Measurements from ENCODE around the gene ANKRD53. TPM values are rescaled to one million over a fixed set of nuclear protein-coding genes. Genes with fewer than 3 reads are reported as not detected.

The ANKRD53 gene
- total and polyA plus RNA-seq, 2 donors (not counting 1 experiment from before 2014, with no cell fraction given), result 0.84 TPM

DNA sequence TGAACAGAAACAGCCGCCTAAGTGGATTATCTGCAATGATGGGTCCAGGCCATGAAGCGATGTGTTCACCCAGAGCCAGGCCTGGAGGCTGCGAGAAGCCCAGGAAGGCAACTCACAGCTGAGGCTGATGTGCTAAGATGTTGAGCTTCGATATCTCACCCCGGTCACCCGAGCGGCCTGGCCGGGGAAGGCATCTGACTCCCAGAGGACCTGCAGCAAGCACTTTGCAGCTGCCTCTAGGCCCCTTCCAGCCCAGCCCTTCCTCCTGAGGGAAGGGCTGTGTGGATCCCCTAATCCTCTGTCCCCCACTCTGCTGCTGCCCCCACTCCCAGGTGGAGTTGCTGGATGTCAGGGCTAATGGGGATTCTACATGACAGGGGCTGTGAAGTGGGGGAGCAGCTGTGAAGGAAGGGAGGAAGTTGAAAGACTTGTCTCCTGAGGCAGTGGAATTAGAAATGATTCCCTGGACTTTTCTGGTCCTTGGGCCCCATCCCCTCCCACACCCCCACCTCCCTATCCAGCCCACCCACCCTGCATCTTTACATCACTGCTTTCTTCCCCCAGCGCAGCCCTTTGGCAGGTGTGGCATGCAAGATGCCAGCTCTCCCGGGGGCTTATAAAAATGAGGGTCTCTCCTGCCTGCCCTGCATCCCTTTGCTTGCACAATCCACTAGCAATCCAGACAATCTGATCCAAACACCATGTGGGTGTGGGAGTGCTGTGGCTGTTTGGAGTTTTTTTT lies 38.4 kb upstream of the ANKRD53 start:
- Histone ChIP-seq H3K27ac (ENCODE audit: low read length in 2 of 2) (no peak overlapping the region), H3K4me3 (ENCODE audit: control extremely low read depth in 1 of 5, extremely low read depth in 1 of 5, insufficient read depth in 1 of 5, low read depth in 2 of 5, low read length in 4 of 5) (no peak overlapping the region), H2AFZ (ENCODE audit: insufficient read depth, low read depth, low read length, poor library complexity, severe bottlenecking) (no peak overlapping the region), H3K4me1 (ENCODE audit: control insufficient read depth in 2 of 2, insufficient read depth in 2 of 2, low read length in 2 of 2) (no peaks in the 10 kb centered on the region), H3K79me2 (ENCODE audit: control insufficient read depth, insufficient read depth, low read length) (no peaks in the 10 kb centered on the region), H3K36me3 (replicated peaks in 1 of 2; ENCODE audit: control extremely low read depth in 1 of 2, control insufficient read depth in 1 of 2, extremely low read depth in 1 of 2, insufficient read depth in 2 of 2, low read length in 1 of 2) (no peaks in the 10 kb centered on the region), H3K9ac (ENCODE audit: low read length) (no peak overlapping the region), H3K4me2 (replicated peaks; ENCODE audit: low read depth, low read length, poor library complexity, severe bottlenecking) (no peak overlapping the region), H3K27me3 (replicated peaks in 1 of 4; ENCODE audit: control extremely low read depth in 1 of 4, control insufficient read depth in 3 of 4, insufficient read depth in 4 of 4, low read length in 3 of 4) (peaks cover 0 to 6% (median 0%) of the 10 kb centered on the region in 4 experiments), H3K9me3 (ENCODE audit: control extremely low read depth in 1 of 3, control insufficient read depth in 2 of 3, insufficient read depth in 1 of 3, low read length in 2 of 3) (no peaks in the 10 kb centered on the region), H4K20me1 (ENCODE audit: control insufficient read depth, insufficient read depth, low read length, poor library complexity, severe bottlenecking) (no peaks in the 10 kb centered on the region)
- Mint-ChIP-seq H3K4me3 (no peak overlapping the region), H3K27me3 (peaks cover 26% of the 10 kb centered on the region), H3K27ac (no peak overlapping the region), H3K9me3 (ENCODE audit: insufficient read depth) (no peaks in the 10 kb centered on the region), H3K4me1 (no peaks in the 10 kb centered on the region)
- POLR2A ChIA-PET, result no interaction called here
- ATAC-seq (ENCODE audit: low read depth), result no peak
- no peak for DNase-seq
- CTCF ChIA-PET, result interaction anchor here (0.9 kb wide), 1 partner anchor 8 kb away, joined by 5 read pairs; no protein-coding TSS in a partner anchor
- intact Hi-C loops (cut with micrococcal nuclease), result no loop called here
- 94% methylated on average over 10 of the region's 10 CpGs for WGBS (ENCODE audit: insufficient coverage)
- TF ChIP-seq, protein P1, sequence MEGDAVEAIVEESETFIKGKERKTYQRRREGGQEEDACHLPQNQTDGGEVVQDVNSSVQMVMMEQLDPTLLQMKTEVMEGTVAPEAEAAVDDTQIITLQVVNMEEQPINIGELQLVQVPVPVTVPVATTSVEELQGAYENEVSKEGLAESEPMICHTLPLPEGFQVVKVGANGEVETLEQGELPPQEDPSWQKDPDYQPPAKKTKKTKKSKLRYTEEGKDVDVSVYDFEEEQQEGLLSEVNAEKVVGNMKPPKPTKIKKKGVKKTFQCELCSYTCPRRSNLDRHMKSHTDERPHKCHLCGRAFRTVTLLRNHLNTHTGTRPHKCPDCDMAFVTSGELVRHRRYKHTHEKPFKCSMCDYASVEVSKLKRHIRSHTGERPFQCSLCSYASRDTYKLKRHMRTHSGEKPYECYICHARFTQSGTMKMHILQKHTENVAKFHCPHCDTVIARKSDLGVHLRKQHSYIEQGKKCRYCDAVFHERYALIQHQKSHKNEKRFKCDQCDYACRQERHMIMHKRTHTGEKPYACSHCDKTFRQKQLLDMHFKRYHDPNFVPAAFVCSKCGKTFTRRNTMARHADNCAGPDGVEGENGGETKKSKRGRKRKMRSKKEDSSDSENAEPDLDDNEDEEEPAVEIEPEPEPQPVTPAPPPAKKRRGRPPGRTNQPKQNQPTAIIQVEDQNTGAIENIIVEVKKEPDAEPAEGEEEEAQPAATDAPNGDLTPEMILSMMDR (IDR thresholded peaks at IDR 0.05), result no peak
- no peak for TF ChIP-seq EZH2 (IDR thresholded peaks at IDR 0.05; ENCODE audit: borderline replicate concordance, insufficient read depth, low read depth, low read length, poor library complexity, severe bottlenecking)

DNA sequence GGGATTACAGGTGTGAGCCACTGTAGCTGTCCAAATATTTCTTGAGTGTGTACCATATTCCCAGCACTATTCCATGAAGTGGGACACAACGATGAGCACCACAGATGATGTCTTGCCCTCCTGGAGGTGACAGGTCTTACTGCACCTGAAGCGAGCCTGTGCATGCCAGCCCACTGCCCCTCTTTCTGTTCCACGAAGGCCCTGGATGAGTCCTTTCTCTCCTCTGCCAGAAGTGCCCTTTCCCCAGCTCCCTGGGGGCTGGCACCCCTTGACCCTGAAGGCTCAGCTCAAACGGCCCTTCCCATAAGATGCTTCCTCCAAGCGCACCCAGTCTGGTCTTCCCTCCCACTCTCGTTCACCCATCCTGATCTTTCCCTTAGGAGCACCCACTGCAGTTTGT lies 37.2 kb upstream of the ANKRD53 start:
- Histone ChIP-seq H3K27me3 (replicated peaks in 1 of 4; ENCODE audit: control extremely low read depth in 1 of 4, control insufficient read depth in 3 of 4, insufficient read depth in 4 of 4, low read length in 3 of 4) (peaks cover 0 to 6% (median 0%) of the 10 kb centered on the region in 4 experiments), H2AFZ (ENCODE audit: insufficient read depth, low read depth, low read length, poor library complexity, severe bottlenecking) (no peak overlapping the region), H3K79me2 (ENCODE audit: control insufficient read depth, insufficient read depth, low read length) (no peaks in the 10 kb centered on the region), H3K9me3 (ENCODE audit: control extremely low read depth in 1 of 3, control insufficient read depth in 2 of 3, insufficient read depth in 1 of 3, low read length in 2 of 3) (no peaks in the 10 kb centered on the region), H3K9ac (ENCODE audit: low read length) (no peak overlapping the region), H4K20me1 (ENCODE audit: control insufficient read depth, insufficient read depth, low read length, poor library complexity, severe bottlenecking) (no peaks in the 10 kb centered on the region), H3K4me1 (ENCODE audit: control insufficient read depth in 2 of 2, insufficient read depth in 2 of 2, low read length in 2 of 2) (no peaks in the 10 kb centered on the region), H3K36me3 (replicated peaks in 1 of 2; ENCODE audit: control extremely low read depth in 1 of 2, control insufficient read depth in 1 of 2, extremely low read depth in 1 of 2, insufficient read depth in 2 of 2, low read length in 1 of 2) (no peaks in the 10 kb centered on the region), H3K4me2 (replicated peaks; ENCODE audit: low read depth, low read length, poor library complexity, severe bottlenecking) (no peak overlapping the region), H3K4me3 (ENCODE audit: control extremely low read depth in 1 of 5, extremely low read depth in 1 of 5, insufficient read depth in 1 of 5, low read depth in 2 of 5, low read length in 4 of 5) (no peak overlapping the region), H3K27ac (ENCODE audit: low read length in 2 of 2) (no peak overlapping the region)
- intact Hi-C loops (cut with micrococcal nuclease), result no loop called here
- ATAC-seq (ENCODE audit: low read depth) (no peak), DNase-seq (no peak)
- TF ChIP-seq EZH2 (IDR thresholded peaks at IDR 0.05; ENCODE audit: borderline replicate concordance, insufficient read depth, low read depth, low read length, poor library complexity, severe bottlenecking), result no peak
- TF ChIP-seq, protein P1 (IDR thresholded peaks at IDR 0.05), result no peak
- H3K4me1 Mint-ChIP-seq, result no peaks in the 10 kb centered on the region
- no peak overlapping the region for H3K27ac Mint-ChIP-seq
- 77% methylated on average over 4 of the region's 6 CpGs for WGBS (ENCODE audit: insufficient coverage)
- CTCF ChIA-PET, result interaction anchor here (2.0 kb wide), 1 partner anchor 10 kb away, joined by 7 read pairs; no protein-coding TSS in a partner anchor
- peaks cover 26% of the 10 kb centered on the region for H3K27me3 Mint-ChIP-seq
- H3K9me3 Mint-ChIP-seq (ENCODE audit: insufficient read depth), result no peaks in the 10 kb centered on the region
- H3K4me3 Mint-ChIP-seq, result no peak overlapping the region
- POLR2A ChIA-PET, result interaction anchor here (0.6 to 0.7 kb wide), 2 partner anchors 624 to 1263 kb away, joined by 3 to 4 read pairs; no protein-coding TSS in a partner anchor
